Naive B cell (primary cell): Measurements from ENCODE around the gene ULK4. TPM values are rescaled to one million over a fixed set of nuclear protein-coding genes. Genes with fewer than 3 reads are reported as not detected.
"Not testable (repeated sequence)": the region's sequence is repeated elsewhere in the genome, so short reads cannot be mapped to it uniquely, and the experiment has no call there.

Experiments used
- ATAC-seq, 2 donors: fragments of 150-1000 bp; cut with Tn5 transposase; 2 replicates each; pipeline ENCODE4 v1.10.0; 2021; ENCODE audit warnings: low read depth in 2 of 2, mild to moderate bottlenecking in 2 of 2, moderate library complexity in 2 of 2
- DNase-seq: peaks from one replicate; pipeline ENCODE4 v3.0.0; 2022
- H3K27ac Mint-ChIP-seq, 6 donors: one replicate each; pipeline ENCODE4 v1.8.0; 2020 to 2022; ENCODE audit warnings: mild to moderate bottlenecking in 6 of 6, mixed read lengths in 6 of 6, moderate library complexity in 5 of 6, inconsistent platforms in 2 of 6
- H3K27me3 Mint-ChIP-seq, 3 donors: one replicate each; pipeline ENCODE4 v1.8.0; 2021 to 2022; ENCODE audit warnings: mixed read lengths in 3 of 3, mild to moderate bottlenecking in 1 of 3
- H3K36me3 Mint-ChIP-seq, 2 donors: one replicate each; pipeline ENCODE4 v1.8.0; 2020 to 2022; ENCODE audit warnings: mixed read lengths in 2 of 2, inconsistent platforms in 1 of 2, mild to moderate bottlenecking in 1 of 2
- H3K4me1 Mint-ChIP-seq, 3 donors: one replicate each; pipeline ENCODE4 v1.8.0; 2020 to 2022; ENCODE audit warnings: mixed read lengths in 3 of 3, inconsistent platforms in 1 of 3, mild to moderate bottlenecking in 1 of 3, moderate library complexity in 1 of 3
- H3K4me3 Mint-ChIP-seq, 8 donors: one replicate each; pipeline ENCODE4 v1.8.0; 2020 to 2022; ENCODE audit warnings: mild to moderate bottlenecking in 8 of 8, mixed read lengths in 8 of 8, moderate library complexity in 8 of 8, inconsistent platforms in 2 of 8
- H3K9me3 Mint-ChIP-seq, 7 donors: one replicate each; pipeline ENCODE4 v1.8.0; 2020 to 2022; ENCODE audit warnings: mixed read lengths in 7 of 7, mild to moderate bottlenecking in 5 of 7, inconsistent platforms in 2 of 7, moderate library complexity in 1 of 7
- polyA plus RNA-seq, 6 donors: library from polyadenylated mRNA; unstranded; fragments of 300-500 nt; fragmentation: Illumina TruSeq; gene quantifications; one replicate each; pipeline ENCODE4 v1.2.3, GENCODE V29; 2021; ENCODE audit warnings: low read depth in 6 of 6

ULK4 gene
- polyA plus RNA-seq, 6 donors from 2014 or later: 5.5 to 20.8 (median 10.3) TPM

GRCh38 chr3:41447701-41448100, 514.2 kb downstream of the ULK4 start:
- Mint-ChIP-seq H3K4me1 (no peaks in the 10 kb centered on the region), H3K9me3 (peaks cover 0 to 10% (median 4%) of the 10 kb centered on the region in 7 donors), H3K27ac (no peak overlapping the region), H3K36me3 (peaks cover 5 to 15% of the 10 kb centered on the region in 2 donors), H3K4me3 (no peak overlapping the region), H3K27me3 (no peaks in the 10 kb centered on the region)
- DNase-seq: no peak
- no peak for ATAC-seq

DNA sequence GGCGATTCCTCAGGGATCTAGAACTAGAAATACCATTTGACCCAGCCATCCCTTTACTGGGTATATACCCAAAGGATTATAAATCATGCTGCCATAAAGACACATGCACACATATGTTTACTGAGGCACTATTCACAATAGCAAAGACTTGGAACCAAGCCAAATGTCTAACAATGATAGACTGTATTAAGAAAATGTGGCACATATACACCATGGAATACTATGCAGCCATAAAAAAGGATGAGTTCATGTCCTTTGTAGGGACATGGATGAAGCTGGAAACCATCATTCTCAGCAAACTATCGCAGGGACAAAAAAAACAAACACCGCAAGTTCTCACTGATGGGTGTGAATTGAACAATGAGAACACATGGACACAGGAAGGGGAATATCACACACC, 515.6 kb downstream of the ULK4 start:
- H3K27ac Mint-ChIP-seq, ATAC-seq, H3K27me3 Mint-ChIP-seq, H3K4me3 Mint-ChIP-seq, H3K4me1 Mint-ChIP-seq, DNase-seq: not testable (repeated sequence)
- Mint-ChIP-seq H3K9me3 (peaks cover 0 to 10% (median 4%) of the 10 kb centered on the region in 7 donors), H3K36me3 (peaks cover 5 to 15% of the 10 kb centered on the region in 2 donors)

DNA sequence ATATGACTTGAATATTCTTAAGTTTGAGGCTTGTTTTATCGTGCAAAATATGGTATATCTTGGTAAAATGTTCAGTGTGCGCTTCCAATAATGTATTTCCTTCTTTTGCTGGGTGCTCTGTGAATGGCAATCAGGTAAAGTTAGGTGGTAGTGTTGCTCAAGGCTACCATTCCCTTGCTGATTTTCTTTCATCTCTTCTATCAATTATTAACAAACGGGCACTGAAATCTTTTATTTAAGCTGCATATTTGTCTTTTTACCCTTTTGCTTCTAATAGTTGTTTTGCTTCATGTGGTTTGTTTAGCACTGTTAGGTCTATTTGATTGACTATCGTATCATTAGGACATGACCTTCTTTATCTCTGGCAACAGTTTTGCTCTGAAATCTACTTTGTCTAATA, 520.3 kb downstream of the ULK4 start:
- ATAC-seq: no peak
- no peak for DNase-seq
- Mint-ChIP-seq H3K9me3 (peaks cover 0 to 24% (median 5%) of the 10 kb centered on the region in 7 donors), H3K27ac (no peak overlapping the region), H3K4me3 (no peak overlapping the region), H3K36me3 (peaks cover 0 to 10% of the 10 kb centered on the region in 2 donors), H3K4me1 (no peaks in the 10 kb centered on the region), H3K27me3 (no peaks in the 10 kb centered on the region)

- no peak for ATAC-seq
- H3K27ac Mint-ChIP-seq: no peak overlapping the region
Measured at GRCh38 chr3:41441139-41441538, 520.8 kb downstream of the ULK4 start.

DNA sequence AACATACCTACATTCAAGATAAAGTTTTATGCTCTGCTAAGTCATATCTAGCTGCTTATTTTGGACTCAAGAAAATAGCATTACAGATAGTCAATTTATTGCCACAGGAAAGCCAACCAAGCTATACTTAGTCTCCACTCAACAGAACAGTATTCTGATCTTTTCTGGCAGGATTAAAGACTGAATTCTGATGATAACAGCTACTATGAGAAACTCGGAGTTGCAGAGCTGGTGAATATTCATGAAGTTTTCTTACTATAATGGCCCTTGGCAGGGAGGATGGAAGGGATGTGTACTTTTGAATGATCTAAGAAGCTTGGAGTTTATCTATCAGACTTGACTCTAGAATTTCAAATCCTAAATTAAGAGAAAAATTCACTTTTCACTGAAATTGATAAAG, 524.9 kb downstream of the ULK4 start:
- no peak for DNase-seq
- no peak for ATAC-seq

More at GRCh38 chr3:41441139-41441538, 520.8 kb downstream of the ULK4 start:
- no peak for DNase-seq
- H3K36me3 Mint-ChIP-seq: peaks cover 0 to 10% of the 10 kb centered on the region in 2 donors
- H3K9me3 Mint-ChIP-seq: peaks cover 0 to 24% (median 5%) of the 10 kb centered on the region in 7 donors
- no peaks in the 10 kb centered on the region for H3K4me1 Mint-ChIP-seq
- H3K27me3 Mint-ChIP-seq: no peaks in the 10 kb centered on the region
- H3K4me3 Mint-ChIP-seq: no peak overlapping the region

GRCh38 chr3:41434781-41435180, 527.1 kb downstream of the ULK4 start:
- H3K9me3 Mint-ChIP-seq: peaks cover 0 to 10% (median 2%) of the 10 kb centered on the region in 7 donors
- H3K4me3 Mint-ChIP-seq: no peak overlapping the region
- ATAC-seq: no peak
- no peak for DNase-seq
- H3K27me3 Mint-ChIP-seq: no peaks in the 10 kb centered on the region
- H3K4me1 Mint-ChIP-seq: no peaks in the 10 kb centered on the region
- peaks cover 0 to 5% of the 10 kb centered on the region in 2 donors for H3K36me3 Mint-ChIP-seq
- H3K27ac Mint-ChIP-seq: no peak overlapping the region

More for the DNA sequence above, 524.9 kb downstream of the ULK4 start:
- no peak overlapping the region for H3K27ac Mint-ChIP-seq
- no peaks in the 10 kb centered on the region for H3K27me3 Mint-ChIP-seq
- peaks cover 0 to 5% of the 10 kb centered on the region in 2 donors for H3K36me3 Mint-ChIP-seq
- no peaks in the 10 kb centered on the region for H3K4me1 Mint-ChIP-seq
- H3K4me3 Mint-ChIP-seq: no peak overlapping the region
- peaks cover 0 to 24% (median 5%) of the 10 kb centered on the region in 7 donors for H3K9me3 Mint-ChIP-seq

- Mint-ChIP-seq H3K4me3 (no peak overlapping the region), H3K36me3 (peaks cover 0 to 4% of the 10 kb centered on the region in 2 donors), H3K27me3 (no peaks in the 10 kb centered on the region), H3K9me3 (peaks cover 0 to 22% (median 12%) of the 10 kb centered on the region in 7 donors), H3K27ac (no peak overlapping the region), H3K4me1 (peaks cover 0 to 7% (median 0%) of the 10 kb centered on the region in 3 donors)
- ATAC-seq: no peak
- DNase-seq: no peak
Measured at GRCh38 chr3:41431386-41431785, 530.5 kb downstream of the ULK4 start.

DNA sequence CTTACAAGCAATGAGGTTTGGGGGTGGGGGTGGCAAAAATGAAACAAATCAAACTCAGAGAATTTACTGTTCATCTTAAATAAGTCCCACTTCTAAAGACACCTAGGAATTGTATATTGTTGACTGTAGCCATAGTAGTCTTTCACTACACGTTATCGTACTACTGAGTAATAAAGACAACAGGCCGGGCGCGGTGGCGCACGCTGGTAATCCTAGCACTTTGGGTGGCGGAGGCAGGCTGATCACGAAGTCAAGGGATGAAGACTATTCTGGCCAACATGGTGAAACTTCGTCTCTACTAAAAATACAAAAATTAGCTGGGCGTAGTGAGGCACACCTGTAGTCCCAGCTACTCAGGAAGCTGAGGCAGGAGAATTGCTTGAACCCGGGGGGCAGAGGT, 531.0 kb downstream of the ULK4 start:
- Mint-ChIP-seq H3K9me3 (peaks cover 0 to 27% (median 15%) of the 10 kb centered on the region in 7 donors), H3K4me3 (no peak overlapping the region), H3K36me3 (peaks cover 0 to 9% of the 10 kb centered on the region in 2 donors), H3K4me1 (peaks cover 0 to 7% (median 0%) of the 10 kb centered on the region in 3 donors), H3K27me3 (no peaks in the 10 kb centered on the region), H3K27ac (no peak overlapping the region)
- DNase-seq: no peak
- ATAC-seq: no peak

DNA sequence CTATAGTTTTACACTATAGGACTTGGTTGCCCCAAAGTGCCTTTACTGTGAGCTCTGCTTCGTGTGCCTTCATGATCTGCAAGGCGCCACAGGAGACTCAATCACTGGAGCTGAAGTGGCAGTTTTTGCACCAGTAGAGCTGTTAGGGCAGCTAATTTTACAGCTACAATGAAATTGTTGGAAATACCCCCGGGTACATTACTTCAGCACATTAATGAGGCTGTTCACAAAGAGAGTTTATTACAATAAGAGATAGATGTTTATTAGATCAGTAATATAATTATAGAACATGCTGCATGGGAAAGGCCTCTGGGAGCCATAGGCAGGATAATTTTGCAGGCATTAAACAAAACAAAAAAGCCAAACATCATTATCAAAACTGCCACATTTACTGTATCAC, 531.5 kb downstream of the ULK4 start:
- Mint-ChIP-seq H3K4me1 (peaks cover 0 to 7% (median 0%) of the 10 kb centered on the region in 3 donors), H3K36me3 (peaks cover 0 to 11% of the 10 kb centered on the region in 2 donors), H3K4me3 (no peak overlapping the region), H3K27ac (no peak overlapping the region), H3K27me3 (no peaks in the 10 kb centered on the region), H3K9me3 (peaks cover 0 to 32% (median 17%) of the 10 kb centered on the region in 7 donors)
- DNase-seq (no peak), ATAC-seq (no peak)

- DNase-seq: no peak
- Mint-ChIP-seq H3K27ac (peak overlapping the region in 2 of 6 donors; percentile 25 to 32), H3K4me1 (peaks cover 0 to 7% (median 0%) of the 10 kb centered on the region in 3 donors), H3K36me3 (peaks cover 8 to 11% of the 10 kb centered on the region in 2 donors), H3K9me3 (peaks cover 0 to 33% (median 21%) of the 10 kb centered on the region in 7 donors), H3K4me3 (peak overlapping the region in 1 of 8 donors; percentile 17), H3K27me3 (no peaks in the 10 kb centered on the region)
- ATAC-seq: no peak
Measured at GRCh38 chr3:41426485-41426884, 535.4 kb downstream of the ULK4 start.

DNA sequence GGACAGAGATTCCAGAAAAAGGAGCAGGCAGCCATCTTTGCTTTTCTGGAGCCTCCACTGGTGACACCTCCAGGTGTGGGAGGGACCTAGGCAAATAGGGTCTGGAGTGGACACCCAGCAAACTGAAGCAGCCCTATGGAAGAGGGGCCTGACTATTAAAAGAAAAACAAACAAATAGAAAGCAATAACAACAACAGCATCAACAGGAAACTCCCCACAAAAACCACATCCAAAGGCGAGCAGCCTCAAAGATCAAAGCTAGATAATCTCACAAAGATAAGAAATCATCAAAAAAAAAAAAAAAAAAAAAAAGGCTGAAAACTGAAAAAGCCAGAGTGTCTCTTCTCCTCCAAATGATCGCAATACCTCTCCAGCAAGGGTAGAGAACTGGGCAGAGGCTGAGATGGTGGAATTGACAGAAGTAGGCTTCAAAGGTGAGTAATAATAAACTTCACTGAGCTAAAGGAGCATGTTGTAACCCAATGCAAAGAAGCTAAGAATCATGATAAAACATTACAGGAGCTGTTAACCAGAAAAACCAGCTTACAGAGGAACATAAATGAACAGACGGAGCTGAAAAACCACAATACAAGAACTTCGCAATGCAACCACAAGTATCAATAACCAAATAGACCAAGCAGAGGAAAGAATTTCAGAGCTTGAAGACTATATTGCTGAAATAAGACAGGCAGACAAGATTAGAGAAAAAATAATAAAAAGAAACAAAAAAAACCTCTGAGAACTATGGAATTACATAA, 537.2 kb downstream of the ULK4 start:
- ATAC-seq (no peak), DNase-seq (no peak)
- no peak overlapping the region for H3K27ac Mint-ChIP-seq
- H3K4me3 Mint-ChIP-seq: no peak overlapping the region
- peaks cover 8 to 11% of the 10 kb centered on the region in 2 donors for H3K36me3 Mint-ChIP-seq
- peaks cover 0 to 33% (median 21%) of the 10 kb centered on the region in 7 donors for H3K9me3 Mint-ChIP-seq
- H3K27me3 Mint-ChIP-seq: no peaks in the 10 kb centered on the region
- H3K4me1 Mint-ChIP-seq: peaks cover 0 to 10% (median 2%) of the 10 kb centered on the region in 3 donors

DNA sequence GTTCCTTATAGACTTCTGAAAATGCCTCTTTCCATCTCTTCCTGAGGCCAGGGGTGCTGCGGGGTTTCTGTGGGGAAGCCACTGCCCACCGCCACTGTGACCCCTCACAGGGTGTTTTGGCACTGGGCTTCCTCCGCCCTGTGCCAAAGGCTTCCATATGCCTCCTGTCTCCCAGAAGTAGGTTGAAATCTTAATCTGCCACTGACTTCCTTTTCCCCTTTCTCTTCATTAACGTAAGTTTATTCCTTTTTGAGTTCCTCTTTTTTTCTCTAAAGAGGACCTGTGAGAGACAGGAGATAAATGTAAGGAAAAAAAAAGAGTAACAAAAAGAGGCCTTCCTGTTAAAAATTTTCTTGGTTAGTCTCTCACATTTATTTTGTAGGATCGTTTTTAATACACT, 542.1 kb downstream of the ULK4 start:
- no peak overlapping the region for H3K27ac Mint-ChIP-seq
- peaks cover 0 to 5% (median under 1%) of the 10 kb centered on the region in 7 donors for H3K9me3 Mint-ChIP-seq
- H3K27me3 Mint-ChIP-seq: no peaks in the 10 kb centered on the region
- DNase-seq (no peak), ATAC-seq (no peak)
- peak overlapping the region in 2 of 8 donors; percentile 6 to 12 for H3K4me3 Mint-ChIP-seq
- peaks cover 0 to 10% of the 10 kb centered on the region in 2 donors for H3K36me3 Mint-ChIP-seq
- H3K4me1 Mint-ChIP-seq: peaks cover 0 to 5% (median 5%) of the 10 kb centered on the region in 3 donors

DNA sequence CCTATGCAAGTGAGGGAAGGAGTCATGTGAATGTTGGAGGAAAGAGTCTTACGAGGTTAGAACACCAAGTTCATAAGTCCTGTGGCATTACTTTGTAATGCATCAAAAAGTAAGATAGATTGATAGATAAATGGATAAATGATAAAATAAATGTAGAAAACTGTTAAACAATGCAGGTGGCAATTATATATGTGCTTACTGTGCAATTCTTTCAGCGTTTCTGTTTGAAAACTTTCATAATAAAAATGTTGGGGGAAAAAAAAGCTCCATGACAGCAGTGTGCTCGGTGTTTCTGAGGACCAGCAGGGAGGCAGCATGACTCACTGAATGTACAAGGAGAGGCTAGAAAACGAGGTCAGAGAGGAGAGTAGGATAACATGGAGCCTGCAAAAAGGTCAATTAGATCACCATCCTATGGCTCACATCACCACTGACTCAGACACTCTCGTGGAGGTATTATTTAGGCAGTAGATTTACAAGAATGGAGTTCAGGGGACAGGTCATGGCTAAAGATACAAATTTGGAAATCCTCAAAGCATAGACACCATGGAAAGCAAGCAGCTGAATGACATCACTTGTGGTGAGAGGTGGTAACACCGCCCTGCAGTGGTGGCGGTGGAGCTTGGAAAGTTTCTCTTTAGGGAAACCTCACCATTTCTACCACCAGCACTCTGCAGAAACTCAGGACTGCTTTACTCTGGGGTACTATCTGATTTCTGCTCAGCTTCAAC, 542.8 kb downstream of the ULK4 start:
- Mint-ChIP-seq H3K36me3 (peaks cover 0 to 7% of the 10 kb centered on the region in 2 donors), H3K4me1 (peaks cover 0 to 5% (median 5%) of the 10 kb centered on the region in 3 donors), H3K27me3 (no peaks in the 10 kb centered on the region), H3K27ac (peak overlapping the region in 1 of 6 donors; percentile 68), H3K4me3 (no peak overlapping the region), H3K9me3 (no peaks in the 10 kb centered on the region)
- no peak for ATAC-seq
- no peak for DNase-seq
